NCI-H526 (cell line): ENCODE measurements around the gene OBI1.

Experiments
- DNase-seq, 2 experiments: peaks; one replicate each; lab custom pipeline; 2025; lab: John Stamatoyannopoulos, UW

The OBI1 gene

GRCh38 chr13:78658630-78659449 lies at the start of gene OBI1:
TSS of gene OBI1 (minus strand) at chr13:78659155. CDS start at chr13:78659120, 35 bp downstream.
- DNase-seq, result peak; percentile 94 to 98

GRCh38 chr13:78701383-78701782 lies 42.4 kb upstream of the OBI1 start:
- no peak for DNase-seq

GRCh38 chr13:78700121-78700910 lies 41.4 kb upstream of the OBI1 start:
- no peak for DNase-seq

GRCh38 chr13:78689011-78689410 lies 30.1 kb upstream of the OBI1 start:
- DNase-seq, result peak in 1 of 2 experiments; percentile 10

- no peak for DNase-seq
Observed at GRCh38 chr13:78686461-78686860, 27.5 kb upstream of the OBI1 start.

- DNase-seq, result peak; percentile 70 to 76
Observed at GRCh38 chr13:78680576-78681350, 21.8 kb upstream of the OBI1 start.

GRCh38 chr13:78680115-78680561 lies 21.2 kb upstream of the OBI1 start:
- DNase-seq, result peak; percentile 95 to 98

- no peak for DNase-seq
Observed at GRCh38 chr13:78679329-78679728, 20.4 kb upstream of the OBI1 start.

- DNase-seq, result no peak
Observed at GRCh38 chr13:78675112-78675511, 16.2 kb upstream of the OBI1 start.

- no peak for DNase-seq
Observed at GRCh38 chr13:78674638-78675037, 15.7 kb upstream of the OBI1 start.

- no peak for DNase-seq
Observed at GRCh38 chr13:78662467-78662866, 3.5 kb upstream of the OBI1 start.

GRCh38 chr13:78660495-78660857 lies 1.5 kb upstream of the OBI1 start:
- no peak for DNase-seq

GRCh38 chr13:78659732-78660494 lies 958 bp upstream of the OBI1 start:
- no peak for DNase-seq

GRCh38 chr13:78659450-78659730 lies 435 bp upstream of the OBI1 start:
- DNase-seq, result no peak

- DNase-seq, result peak; percentile 93 to 94
Observed at GRCh38 chr13:78657699-78658629, 991 bp downstream of the OBI1 start.

- peak; percentile 43 to 51 for DNase-seq
Observed at GRCh38 chr13:78655906-78656305, 3.0 kb downstream of the OBI1 start.

GRCh38 chr13:78655007-78655406 lies 3.9 kb downstream of the OBI1 start:
- DNase-seq, result no peak

- DNase-seq, result no peak
Observed at GRCh38 chr13:78652651-78653050, 6.3 kb downstream of the OBI1 start.

- DNase-seq, result no peak
Observed at GRCh38 chr13:78650717-78651083, 8.3 kb downstream of the OBI1 start.

GRCh38 chr13:78649997-78650716 lies 8.8 kb downstream of the OBI1 start:
- DNase-seq, result no peak
